Activated CD4-positive, alpha-beta T cell treated with anti-CD3 and anti-CD28 coated beads, Interleukin-2, Interleukin-4, amounts not matched to agents 100 ng/mL and 50 ng/mL, durations not matched to agents 16 hours and 8 hours (primary cell): ENCODE measurements around the gene EIF4A3.
A peak's percentile ranks its signal among the peaks of the same experiment; 100 is the strongest.

Source experiments
- DNase-seq: peaks from one replicate; pipeline ENCODE4 v3.0.0-alpha.2; 2020; ENCODE audit warnings: low spot score

EIF4A3 gene

GRCh38 chr17:80147035-80147822 lies at the start of gene EIF4A3:
TSS of gene EIF4A3 (minus strand) at chr17:80147128. CDS start at chr17:80146961, 167 bp downstream.
- DNase-seq: peak; percentile 99

GRCh38 chr17:80196652-80197051 lies 49.7 kb upstream of the EIF4A3 start:
- no peak for DNase-seq

- DNase-seq: peak; percentile 41
These were observed 49.0 kb upstream of the EIF4A3 start for GRCh38 chr17:80195671-80196529.

- DNase-seq: no peak
These were observed 48.2 kb upstream of the EIF4A3 start for GRCh38 chr17:80195141-80195540.

GRCh38 chr17:80191865-80192661 lies 45.1 kb upstream of the EIF4A3 start:
- no peak for DNase-seq

GRCh38 chr17:80191192-80191591 lies 44.3 kb upstream of the EIF4A3 start:
- DNase-seq: no peak

- no peak for DNase-seq
These were observed 43.8 kb upstream of the EIF4A3 start for GRCh38 chr17:80190716-80191115.

- DNase-seq: no peak
These were observed 42.7 kb upstream of the EIF4A3 start for GRCh38 chr17:80189611-80190010.

- no peak for DNase-seq
These were observed 40.6 kb upstream of the EIF4A3 start for GRCh38 chr17:80187515-80187941.

GRCh38 chr17:80187090-80187489 lies 40.2 kb upstream of the EIF4A3 start:
- DNase-seq: no peak

- DNase-seq: no peak
These were observed 39.0 kb upstream of the EIF4A3 start for GRCh38 chr17:80185968-80186367.

- DNase-seq: no peak
These were observed 37.4 kb upstream of the EIF4A3 start for GRCh38 chr17:80184423-80184714.

- no peak for DNase-seq
These were observed 36.9 kb upstream of the EIF4A3 start for GRCh38 chr17:80183581-80184422.

- DNase-seq: no peak
These were observed 35.9 kb upstream of the EIF4A3 start for GRCh38 chr17:80182845-80183223.

- no peak for DNase-seq
These were observed 35.4 kb upstream of the EIF4A3 start for GRCh38 chr17:80182118-80182844.

GRCh38 chr17:80181431-80181830 lies 34.5 kb upstream of the EIF4A3 start:
- no peak for DNase-seq

- no peak for DNase-seq
These were observed 33.3 kb upstream of the EIF4A3 start for GRCh38 chr17:80180192-80180591.

- no peak for DNase-seq
These were observed 31.2 kb upstream of the EIF4A3 start for GRCh38 chr17:80177986-80178595.

GRCh38 chr17:80176757-80177156 lies 29.8 kb upstream of the EIF4A3 start:
- DNase-seq: no peak

GRCh38 chr17:80173916-80174315 lies 27.0 kb upstream of the EIF4A3 start:
- no peak for DNase-seq
